ENCODE measurements around the gene P2RY6.

P2RY6 gene

GRCh38 chr11:73321604-73322381 is 49.7 kb downstream of the P2RY6 start:
- TF ChIP-seq CTCF (conservative IDR thresholded peaks at IDR 0.05): no peak
- TF ChIP-seq ZFX (IDR thresholded peaks at IDR 0.05): no peak
- no peak overlapping the region for H3K27ac ChIP-seq

DNA sequence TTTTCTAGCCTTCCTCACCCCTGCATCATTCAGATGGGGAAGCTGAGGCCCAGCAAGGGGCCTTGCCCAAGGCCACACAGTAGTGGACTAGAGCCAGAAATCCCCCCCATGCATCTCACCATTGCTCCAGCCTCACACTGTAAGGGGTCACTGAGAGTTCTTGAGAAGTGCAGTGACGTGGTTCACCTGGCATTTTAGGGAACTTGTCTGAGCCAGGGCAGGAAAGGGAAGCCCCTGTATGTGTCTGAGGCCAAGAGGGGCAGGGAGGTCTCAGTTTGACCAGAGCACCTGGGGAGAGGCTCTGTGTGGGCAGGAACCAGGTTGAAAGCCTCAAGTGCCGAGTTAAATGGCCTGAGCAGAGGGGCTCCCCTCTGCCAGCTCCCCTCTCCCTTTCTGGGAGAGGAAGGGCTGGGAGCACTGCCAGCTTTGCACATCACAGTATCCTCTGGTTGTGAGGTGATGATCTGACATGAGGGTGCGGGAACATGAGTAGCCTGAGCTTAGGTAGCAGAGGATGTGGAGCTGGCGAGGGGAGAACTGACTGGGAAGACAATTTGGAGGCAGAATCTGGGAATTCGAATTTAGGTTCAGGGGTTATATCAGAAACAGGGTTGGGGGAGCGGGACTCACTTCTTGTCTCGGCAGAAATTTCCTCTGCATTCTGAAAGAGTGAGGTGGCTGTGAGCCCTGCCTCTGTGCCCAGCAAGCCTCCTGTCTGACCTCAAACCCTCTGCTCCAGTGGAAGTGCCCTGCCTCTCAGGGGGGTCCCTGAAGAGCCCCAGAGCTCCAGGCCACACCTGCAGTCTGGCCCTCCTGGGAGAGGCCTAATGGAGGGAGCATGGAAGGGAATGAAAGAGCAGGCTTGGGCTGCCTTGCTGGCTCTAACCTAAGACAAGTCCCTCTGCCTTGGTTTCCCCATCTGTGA is 50.5 kb downstream of the P2RY6 start:
- H3K27ac ChIP-seq: no peak overlapping the region
- TF ChIP-seq CTCF (conservative IDR thresholded peaks at IDR 0.05) (no peak), ZFX (IDR thresholded peaks at IDR 0.05) (no peak)

DNA sequence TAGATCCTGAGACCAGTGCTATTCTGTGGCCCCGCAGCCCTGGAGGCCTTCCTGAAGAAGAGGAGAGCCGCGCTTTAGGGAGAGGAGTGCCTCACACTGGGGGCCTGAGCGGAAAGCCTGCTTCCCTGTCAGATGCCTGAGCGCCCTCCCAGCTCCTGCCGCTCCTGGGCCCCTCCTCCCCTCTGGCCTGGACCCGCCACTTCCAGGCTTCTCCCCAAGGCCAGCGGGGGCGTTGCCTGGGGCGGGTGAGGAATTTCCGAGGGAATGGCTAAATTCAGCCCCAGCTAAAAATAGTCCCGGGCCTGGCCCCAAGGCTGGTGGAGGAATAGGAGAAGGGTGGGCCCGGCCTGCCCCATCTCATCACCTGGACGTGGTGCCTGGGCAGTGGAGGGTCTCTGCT is 51.3 kb downstream of the P2RY6 start:
- no peak overlapping the region for H3K27ac ChIP-seq
- TF ChIP-seq CTCF (conservative IDR thresholded peaks at IDR 0.05) (no peak), ZFX (IDR thresholded peaks at IDR 0.05) (no peak)

GRCh38 chr11:73324116-73324515 is 52.0 kb downstream of the P2RY6 start:
- no peak overlapping the region for H3K27ac ChIP-seq
- no peak for TF ChIP-seq CTCF (conservative IDR thresholded peaks at IDR 0.05)
- TF ChIP-seq ZFX (IDR thresholded peaks at IDR 0.05): no peak

- TF ChIP-seq CTCF (conservative IDR thresholded peaks at IDR 0.05) (no peak), ZFX (IDR thresholded peaks at IDR 0.05) (no peak)
Observed at GRCh38 chr11:73324665-73325035, 52.5 kb downstream of the P2RY6 start.

DNA sequence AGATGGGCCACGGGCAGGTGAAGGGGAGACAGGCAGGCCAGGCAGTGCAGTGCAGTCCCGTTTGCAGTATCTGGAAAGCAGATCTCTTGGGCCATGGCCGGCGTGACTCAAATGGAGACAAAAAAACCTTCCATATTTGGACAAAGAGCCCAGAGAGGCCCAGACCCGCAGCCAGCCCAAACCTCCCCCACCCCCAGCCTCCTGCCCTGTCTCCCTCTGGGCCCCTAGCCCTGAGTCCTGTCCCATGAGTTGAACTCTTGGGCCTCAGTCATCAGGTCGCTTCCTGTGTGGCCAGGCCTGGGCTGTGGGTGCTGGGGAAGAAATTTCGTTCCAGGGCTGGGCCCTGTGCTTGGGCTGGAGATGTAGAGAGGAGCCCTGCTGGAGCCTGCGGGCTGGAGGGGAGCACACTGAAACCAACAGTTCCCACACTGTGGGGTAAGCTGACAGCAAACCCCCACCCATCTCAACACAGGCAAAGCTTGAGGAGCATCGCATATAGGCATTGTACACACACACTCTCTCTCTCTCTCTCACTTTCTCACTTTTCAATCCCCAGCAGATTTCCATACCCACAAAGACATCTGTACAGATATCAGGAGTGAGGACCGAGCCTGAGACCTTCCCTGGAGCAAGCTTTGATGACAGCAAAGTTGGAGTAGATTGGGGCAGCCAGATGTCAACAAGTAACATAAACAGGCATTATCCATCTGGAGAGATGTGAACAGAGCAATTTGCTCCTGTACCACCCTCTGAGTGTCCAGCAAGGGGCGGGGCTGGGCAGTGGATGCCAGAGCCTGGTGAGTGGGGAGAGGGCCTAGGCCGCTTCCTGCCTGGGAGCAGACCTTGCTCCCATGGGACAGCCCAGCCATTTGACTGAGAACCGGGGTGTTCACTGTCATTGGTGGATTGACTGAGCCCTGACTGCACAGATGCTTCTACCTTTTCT is 53.2 kb downstream of the P2RY6 start:
- no peak overlapping the region for H3K27ac ChIP-seq
- no peak for TF ChIP-seq ZFX (IDR thresholded peaks at IDR 0.05)
- TF ChIP-seq CTCF (conservative IDR thresholded peaks at IDR 0.05): no peak

More at GRCh38 chr11:73324665-73325035, 52.5 kb downstream of the P2RY6 start:
- H3K27ac ChIP-seq: no peak overlapping the region
